Glutamatergic neuron (in vitro differentiated cells): ENCODE measurements around the gene RABAC1. TPM values are rescaled to one million over a fixed set of nuclear protein-coding genes. Genes with fewer than 3 reads are reported as not detected.

ENCODE experiments used
- DNase-seq: peaks from one replicate; pipeline ENCODE4 v3.0.0; 2022
- H3K27ac Mint-ChIP-seq: one replicate; pipeline ENCODE4 v1.8.0; 2020; ENCODE audit warnings: mild to moderate bottlenecking, mixed read lengths, inconsistent platforms; ENCODE audit not compliant: unreplicated experiment
- H3K27me3 Mint-ChIP-seq: one replicate; pipeline ENCODE4 v1.8.0; 2020; ENCODE audit warnings: mild to moderate bottlenecking, moderate library complexity, mixed read lengths, inconsistent platforms; ENCODE audit not compliant: unreplicated experiment
- H3K36me3 Mint-ChIP-seq: one replicate; pipeline ENCODE4 v1.8.0; 2020; ENCODE audit warnings: mild to moderate bottlenecking, mixed read lengths, inconsistent platforms; ENCODE audit not compliant: unreplicated experiment
- H3K4me1 Mint-ChIP-seq: one replicate; pipeline ENCODE4 v1.8.0; 2020; ENCODE audit warnings: mild to moderate bottlenecking, low read depth, mixed read lengths, inconsistent platforms; ENCODE audit not compliant: unreplicated experiment
- H3K4me3 Mint-ChIP-seq: one replicate; pipeline ENCODE4 v1.8.0; 2020; ENCODE audit warnings: mild to moderate bottlenecking, mixed read lengths, inconsistent platforms; ENCODE audit not compliant: unreplicated experiment
- H3K9me3 Mint-ChIP-seq: one replicate; pipeline ENCODE4 v1.8.0; 2020; ENCODE audit warnings: mild to moderate bottlenecking, moderate library complexity, mixed read lengths, inconsistent platforms; ENCODE audit not compliant: unreplicated experiment
- CTCF ChIP-seq: fragments of 200-600 bp; sonication (generic); IDR thresholded peaks from one replicate; pipeline ENCODE4 v1.5.0; 2021; ENCODE audit not compliant: partially characterized antibody, unreplicated experiment
- long read RNA-seq: library from polyadenylated mRNA; unstranded; transcript quantifications from one replicate; pipeline ENCODE4 v2.0.0, GENCODE V29; 2020; ENCODE audit not compliant: unreplicated experiment
- total RNA-seq: library from RNA; stranded (reverse); fragmentation: NEBNext Ultra II Directional; extraction: Animal tissue kit (Norgen Biotek cat#: 25700); gene quantifications from one replicate; pipeline ENCODE4 v1.2.1, GENCODE V29; 2021; ENCODE audit not compliant: unreplicated experiment

RABAC1 gene
- 139 TPM for total RNA-seq
- long read RNA-seq, transcript RABAC1-201 (5 exons, 821 nt), result major isoform, 133 of 149 reads
- long read RNA-seq, partial matches to known transcripts, result 4 of 149 reads
- long read RNA-seq, other reads (novel, unspliced or antisense), result 9 of 149 reads

DNA sequence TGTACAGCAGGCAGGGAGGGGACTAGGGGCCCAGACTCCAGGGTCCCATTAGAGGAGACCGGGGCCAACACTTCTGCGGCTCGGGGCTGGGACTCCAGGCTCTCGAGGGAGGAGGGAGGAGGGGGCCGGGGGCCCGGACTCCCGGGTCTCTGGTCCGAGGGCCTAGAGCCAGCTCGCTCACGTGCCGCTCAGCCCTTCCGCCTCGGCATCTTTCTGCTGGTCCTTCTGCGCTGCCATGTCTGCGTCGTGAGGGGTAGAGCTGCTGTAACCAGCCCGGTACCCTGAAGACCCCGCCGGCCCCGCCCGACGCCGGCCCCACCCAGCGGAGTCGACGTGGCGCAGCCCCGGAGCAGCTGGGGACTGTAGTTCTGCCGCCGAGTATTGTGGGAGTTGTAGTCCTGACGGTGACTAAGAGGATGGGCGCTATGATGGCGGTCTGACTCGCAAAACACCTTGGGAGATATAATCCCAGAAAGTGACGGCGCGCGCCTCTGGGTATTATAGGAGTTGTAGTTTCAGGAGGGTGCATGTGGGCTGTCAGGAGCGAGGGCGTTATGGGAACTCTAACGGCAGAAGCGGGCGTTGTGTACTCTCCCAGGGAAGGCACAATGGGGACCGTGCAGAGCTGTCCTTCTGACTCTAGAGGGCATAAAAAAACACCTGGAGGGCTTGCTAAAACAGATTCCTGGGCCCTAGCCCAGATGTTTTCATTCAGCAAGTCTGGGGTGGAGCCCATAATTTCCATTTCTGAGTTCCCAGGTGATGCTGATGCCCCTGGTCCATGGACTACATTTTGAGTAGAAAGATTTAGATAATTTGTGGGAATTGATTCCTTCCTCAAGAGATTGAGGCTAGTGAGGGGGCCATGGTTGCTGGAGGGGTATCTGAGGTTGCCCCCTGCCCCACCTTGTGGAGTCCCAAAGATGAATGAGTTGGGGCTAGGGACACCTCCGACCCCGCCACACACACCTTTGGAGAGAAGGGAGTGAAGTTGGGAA, at the start of gene RABAC1:
TSS of gene RABAC1 (minus strand) at position 266 of the 998 bp plus-strand sequence. CDS start at position 237, 29 bp downstream.
- Mint-ChIP-seq H3K4me3 (peak within 1 kb of the TSS; percentile 86), H3K36me3 (no peaks in the 10 kb centered on the region), H3K9me3 (peaks cover 8% of the 10 kb centered on the region), H3K4me1 (peaks cover 22% of the 10 kb centered on the region), H3K27ac (peak within 1 kb of the TSS; percentile 91), H3K27me3 (peaks cover 25% of the 10 kb centered on the region)
- DNase-seq, result peak; percentile 95
- peak; percentile 11 for TF ChIP-seq CTCF

DNA sequence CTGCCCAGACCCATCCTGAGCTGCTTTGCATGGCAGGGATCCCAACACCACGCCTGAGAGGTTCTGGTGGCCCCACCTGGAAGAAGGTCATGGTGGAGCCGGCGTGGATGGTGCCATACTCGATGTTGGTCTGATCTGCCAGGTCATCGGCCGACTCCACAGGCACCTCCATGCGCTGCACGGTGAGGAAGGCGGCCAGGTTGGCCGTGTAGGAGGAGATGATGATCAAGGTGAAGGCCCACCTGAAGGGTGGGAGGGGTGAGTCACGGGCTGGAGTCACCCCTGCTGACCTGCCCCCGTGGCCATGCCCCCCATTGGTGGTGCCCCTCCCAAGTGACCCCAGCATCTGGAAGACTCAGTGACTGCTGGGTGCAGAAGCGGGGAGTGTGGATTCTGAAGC, 47.4 kb upstream of the RABAC1 start:
- peaks cover 19% of the 10 kb centered on the region for H3K27me3 Mint-ChIP-seq
- H3K27ac Mint-ChIP-seq, result peak overlapping the region; percentile 5
- DNase-seq, result no peak
- H3K4me1 Mint-ChIP-seq, result peaks cover 24% of the 10 kb centered on the region
- no peak for TF ChIP-seq CTCF
- H3K9me3 Mint-ChIP-seq, result peaks cover 8% of the 10 kb centered on the region
- peaks cover 5% of the 10 kb centered on the region for H3K36me3 Mint-ChIP-seq
- H3K4me3 Mint-ChIP-seq, result no peak overlapping the region

DNA sequence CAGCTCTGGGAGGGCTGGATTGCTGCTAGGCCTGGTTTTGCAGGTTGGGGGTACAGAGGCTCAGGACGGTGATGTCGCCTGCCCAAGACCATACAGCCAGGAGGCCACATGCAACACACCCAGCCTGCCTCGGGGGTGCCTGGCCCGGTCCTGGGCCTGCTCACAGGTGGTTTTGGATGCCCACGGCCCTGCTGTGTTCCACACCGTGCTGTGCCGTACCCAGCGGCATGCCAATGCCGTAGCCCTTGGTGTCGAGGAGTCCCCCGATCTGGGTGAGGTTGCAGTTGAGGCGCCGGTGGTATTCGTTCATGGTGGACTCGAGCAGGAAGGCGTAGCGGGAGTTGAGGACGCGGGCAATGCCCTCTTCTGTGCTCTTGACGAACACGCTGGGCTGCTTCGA, 46.4 kb upstream of the RABAC1 start:
- Mint-ChIP-seq H3K4me3 (no peak overlapping the region), H3K36me3 (peaks cover 5% of the 10 kb centered on the region), H3K27ac (no peak overlapping the region), H3K4me1 (peaks cover 29% of the 10 kb centered on the region), H3K9me3 (peaks cover 6% of the 10 kb centered on the region), H3K27me3 (peaks cover 21% of the 10 kb centered on the region)
- TF ChIP-seq CTCF, result no peak
- no peak for DNase-seq

GRCh38 chr19:42003506-42004294, 44.6 kb upstream of the RABAC1 start:
- peaks cover 9% of the 10 kb centered on the region for H3K9me3 Mint-ChIP-seq
- H3K27ac Mint-ChIP-seq, result peak overlapping the region; percentile 29
- peaks cover 34% of the 10 kb centered on the region for H3K4me1 Mint-ChIP-seq
- H3K27me3 Mint-ChIP-seq, result peaks cover 20% of the 10 kb centered on the region
- H3K36me3 Mint-ChIP-seq, result peaks cover 4% of the 10 kb centered on the region
- no peak for TF ChIP-seq CTCF
- H3K4me3 Mint-ChIP-seq, result peak overlapping the region; percentile 48
- DNase-seq, result no peak
